NCI-H1694 treated with DMSO at 0.1 percent for 48 hours (cell line): Measurements from ENCODE around the gene SIRT4.

Experiments used
- DNase-seq: peaks from one replicate; lab custom pipeline; 2025; lab: John Stamatoyannopoulos, UW

Gene SIRT4

GRCh38 chr12:120278137-120279069, 23.7 kb upstream of the SIRT4 start:
- no peak for DNase-seq

- no peak for DNase-seq
Observed at GRCh38 chr12:120283318-120283717, 18.8 kb upstream of the SIRT4 start.

GRCh38 chr12:120284381-120284780, 17.7 kb upstream of the SIRT4 start:
- DNase-seq = no peak

- DNase-seq = no peak
Observed at GRCh38 chr12:120286768-120287490, 15.2 kb upstream of the SIRT4 start.

GRCh38 chr12:120287491-120287890, 14.6 kb upstream of the SIRT4 start:
- DNase-seq = no peak

- DNase-seq = no peak
Observed at GRCh38 chr12:120290609-120291305, 11.4 kb upstream of the SIRT4 start.

- peak; percentile 48 for DNase-seq
Observed at GRCh38 chr12:120292411-120292660, 9.8 kb upstream of the SIRT4 start.

GRCh38 chr12:120292661-120293531, 9.2 kb upstream of the SIRT4 start, which contains the start of gene RNU4-1:
Gene RNU4-1 (minus strand): TSS chr12:120293237.
- peak; percentile 87 for DNase-seq

GRCh38 chr12:120314220-120314619, 12.1 kb downstream of the SIRT4 start:
- DNase-seq = no peak

- DNase-seq = no peak
Observed at GRCh38 chr12:120316798-120317223, 14.7 kb downstream of the SIRT4 start.

- DNase-seq = peak; percentile 98
Observed at GRCh38 chr12:120317224-120318105, 15.3 kb downstream of the SIRT4 start.

GRCh38 chr12:120321382-120322202, 19.5 kb downstream of the SIRT4 start:
- DNase-seq = no peak

GRCh38 chr12:120323772-120324171, 21.7 kb downstream of the SIRT4 start:
- DNase-seq = no peak

GRCh38 chr12:120324841-120325417, 22.8 kb downstream of the SIRT4 start:
- no peak for DNase-seq

GRCh38 chr12:120327593-120327992, 25.5 kb downstream of the SIRT4 start, which contains the start of gene PLA2G1B:
Gene PLA2G1B (minus strand): TSS chr12:120327779. CDS start chr12:120327753, 26 bp downstream.
- no peak for DNase-seq

GRCh38 chr12:120328228-120328627, 26.1 kb downstream of the SIRT4 start:
- no peak for DNase-seq

- DNase-seq = no peak
Observed at GRCh38 chr12:120331390-120331789, 29.3 kb downstream of the SIRT4 start.

- DNase-seq = no peak
Observed at GRCh38 chr12:120332041-120332440, 29.9 kb downstream of the SIRT4 start.

- DNase-seq = no peak
Observed at GRCh38 chr12:120332523-120332922, 30.4 kb downstream of the SIRT4 start.
